ENCODE measurements around the gene GRIN2C. TPM values are rescaled to one million over a fixed set of nuclear protein-coding genes. Genes with fewer than 3 reads are reported as not detected.
A peak's percentile ranks its signal among the peaks of the same experiment; 100 is the strongest.

The GRIN2C gene
- total and polyA plus RNA-seq, 2 of the 4 experiments (the other 2 are of a cell fraction), result 0.22 TPM; not detected in 1

GRCh38 chr17:74861662-74862107 lies 2.0 kb upstream of the GRIN2C start:
- intact Hi-C loops (cut with micrococcal nuclease), result loop anchor here (10.0 kb wide), 1 partner anchor 487 kb away; no protein-coding TSS in a partner anchor
- Histone ChIP-seq H3K56ac (ENCODE audit: extremely low read depth, insufficient read depth, low read length) (no peak overlapping the region), H3K9me3 (ENCODE audit: control insufficient read depth, insufficient read depth, low read length) (no peaks in the 10 kb centered on the region; the same call in 1 of the 2 replicates), H4K8ac (ENCODE audit: low read depth in 2 of 2, low read length in 2 of 2) (no peak overlapping the region), H3K27ac (ENCODE audit: insufficient read depth, low read length) (no peak overlapping the region), H2AK9ac (replicated peaks; ENCODE audit: low read depth, low read length, poor library complexity) (peak overlapping the region; percentile 70), H3K14ac (replicated peaks; ENCODE audit: low read depth, low read length) (no peak overlapping the region), H3K9me1 (ENCODE audit: insufficient read depth, low read length) (no peaks in the 10 kb centered on the region), H3K4me2 (ENCODE audit: low read depth, low read length) (no peak overlapping the region), H2AFZ (replicated peaks; ENCODE audit: low read length, poor library complexity) (no peak overlapping the region), H4K91ac (ENCODE audit: insufficient read depth, low read depth, low read length) (no peak overlapping the region), H2BK15ac (ENCODE audit: low read depth, low read length) (no peak overlapping the region), H3K18ac (ENCODE audit: low read depth, low read length) (no peak overlapping the region), H3K27me3 (ENCODE audit: control insufficient read depth, insufficient read depth, low read length) (peaks cover 50% of the 10 kb centered on the region), H3K4me1 (ENCODE audit: control insufficient read depth, insufficient read depth, low read length) (no peaks in the 10 kb centered on the region; the same call in 1 of the 2 replicates), H2AK5ac (ENCODE audit: low read depth, low read length) (no peak overlapping the region), H2BK5ac (ENCODE audit: low read depth, low read length, poor library complexity, severe bottlenecking) (no peak overlapping the region), H2BK120ac (ENCODE audit: low read depth, low read length) (no peak overlapping the region), H3K4ac (ENCODE audit: low read depth, low read length) (no peak overlapping the region), H3K36me3 (ENCODE audit: control insufficient read depth, insufficient read depth, low read length) (peaks cover 9% of the 10 kb centered on the region; the same call in 1 of the 2 replicates), H4K5ac (ENCODE audit: low read depth, low read length) (no peak overlapping the region), H3K9ac (ENCODE audit: low read depth, low read length) (no peak overlapping the region), H2BK20ac (ENCODE audit: low read depth, low read length) (no peak overlapping the region), H4K20me1 (ENCODE audit: insufficient read depth, low read length) (peaks cover 4% of the 10 kb centered on the region; the same call in 1 of the 2 replicates), H3K79me1 (ENCODE audit: low read depth in 1 of 2, low read length in 2 of 2) (no peaks in the 10 kb centered on the region), H3K23ac (ENCODE audit: low read depth, low read length) (peak overlapping the region; percentile 33; the same call in 1 of the 2 replicates), H3K4me3 (ENCODE audit: insufficient read depth, low read depth, low read length) (no peak overlapping the region)
- TF ChIP-seq RAD21 (IDR thresholded peaks at IDR 0.05; ENCODE audit: low read length) (no peak), CHD1 (IDR thresholded peaks at IDR 0.05; ENCODE audit: low read depth, low read length) (no peak)
- 6% methylated on average over 28 of the region's 36 CpGs; no CpG with 5 or more reads in 1 of the 2 experiments for WGBS, 2 experiments (ENCODE audit: extremely low coverage in 2 of 2, insufficient read length in 1 of 2)
- in situ Hi-C loops (cut with MboI; ENCODE audit: low sequenced_read_pairs), result loop anchor here (25.0 kb wide), 1 partner anchor 649 kb away; the partner anchor contains the start of genes RPL38 and TTYH2
- CTCF ChIA-PET, result interaction anchor here (0.6 to 1.2 kb wide), 3 partner anchors 70 to 772 kb away, joined by 3 read pairs; no protein-coding TSS in a partner anchor
- BruUV-seq (replicated peaks), result no TSS peak
- dilution Hi-C loops (cut with HindIII; ENCODE audit: low sequenced_read_pairs, unreplicated experiment), result no loop called here
- DNase-seq, result no peak
- POLR2A ChIA-PET (ENCODE audit: unreplicated experiment), result interaction anchor here (0.5 to 1.4 kb wide), 2 partner anchors 9 to 12 kb away, joined by 3 to 5 read pairs; partner anchors contain the start of gene FDXR
- peak; percentile 12; the same call in 1 of the 2 replicates for ATAC-seq (ENCODE audit: low read depth)

Data from IMR-90 (cell line).